HG02973 (cell line): ENCODE results near the gene ATG2B.

Source experiments
- ATAC-seq: cut with Tn5 transposase; IDR thresholded peaks from one replicate; pipeline ENCODE4 v1.9.1; 2021; ENCODE audit warnings: moderate library complexity; ENCODE audit not compliant: unreplicated experiment

ATG2B gene, protein sequence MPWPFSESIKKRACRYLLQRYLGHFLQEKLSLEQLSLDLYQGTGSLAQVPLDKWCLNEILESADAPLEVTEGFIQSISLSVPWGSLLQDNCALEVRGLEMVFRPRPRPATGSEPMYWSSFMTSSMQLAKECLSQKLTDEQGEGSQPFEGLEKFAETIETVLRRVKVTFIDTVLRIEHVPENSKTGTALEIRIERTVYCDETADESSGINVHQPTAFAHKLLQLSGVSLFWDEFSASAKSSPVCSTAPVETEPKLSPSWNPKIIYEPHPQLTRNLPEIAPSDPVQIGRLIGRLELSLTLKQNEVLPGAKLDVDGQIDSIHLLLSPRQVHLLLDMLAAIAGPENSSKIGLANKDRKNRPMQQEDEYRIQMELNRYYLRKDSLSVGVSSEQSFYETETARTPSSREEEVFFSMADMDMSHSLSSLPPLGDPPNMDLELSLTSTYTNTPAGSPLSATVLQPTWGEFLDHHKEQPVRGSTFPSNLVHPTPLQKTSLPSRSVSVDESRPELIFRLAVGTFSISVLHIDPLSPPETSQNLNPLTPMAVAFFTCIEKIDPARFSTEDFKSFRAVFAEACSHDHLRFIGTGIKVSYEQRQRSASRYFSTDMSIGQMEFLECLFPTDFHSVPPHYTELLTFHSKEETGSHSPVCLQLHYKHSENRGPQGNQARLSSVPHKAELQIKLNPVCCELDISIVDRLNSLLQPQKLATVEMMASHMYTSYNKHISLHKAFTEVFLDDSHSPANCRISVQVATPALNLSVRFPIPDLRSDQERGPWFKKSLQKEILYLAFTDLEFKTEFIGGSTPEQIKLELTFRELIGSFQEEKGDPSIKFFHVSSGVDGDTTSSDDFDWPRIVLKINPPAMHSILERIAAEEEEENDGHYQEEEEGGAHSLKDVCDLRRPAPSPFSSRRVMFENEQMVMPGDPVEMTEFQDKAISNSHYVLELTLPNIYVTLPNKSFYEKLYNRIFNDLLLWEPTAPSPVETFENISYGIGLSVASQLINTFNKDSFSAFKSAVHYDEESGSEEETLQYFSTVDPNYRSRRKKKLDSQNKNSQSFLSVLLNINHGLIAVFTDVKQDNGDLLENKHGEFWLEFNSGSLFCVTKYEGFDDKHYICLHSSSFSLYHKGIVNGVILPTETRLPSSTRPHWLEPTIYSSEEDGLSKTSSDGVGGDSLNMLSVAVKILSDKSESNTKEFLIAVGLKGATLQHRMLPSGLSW (N-terminal part only)

DNA sequence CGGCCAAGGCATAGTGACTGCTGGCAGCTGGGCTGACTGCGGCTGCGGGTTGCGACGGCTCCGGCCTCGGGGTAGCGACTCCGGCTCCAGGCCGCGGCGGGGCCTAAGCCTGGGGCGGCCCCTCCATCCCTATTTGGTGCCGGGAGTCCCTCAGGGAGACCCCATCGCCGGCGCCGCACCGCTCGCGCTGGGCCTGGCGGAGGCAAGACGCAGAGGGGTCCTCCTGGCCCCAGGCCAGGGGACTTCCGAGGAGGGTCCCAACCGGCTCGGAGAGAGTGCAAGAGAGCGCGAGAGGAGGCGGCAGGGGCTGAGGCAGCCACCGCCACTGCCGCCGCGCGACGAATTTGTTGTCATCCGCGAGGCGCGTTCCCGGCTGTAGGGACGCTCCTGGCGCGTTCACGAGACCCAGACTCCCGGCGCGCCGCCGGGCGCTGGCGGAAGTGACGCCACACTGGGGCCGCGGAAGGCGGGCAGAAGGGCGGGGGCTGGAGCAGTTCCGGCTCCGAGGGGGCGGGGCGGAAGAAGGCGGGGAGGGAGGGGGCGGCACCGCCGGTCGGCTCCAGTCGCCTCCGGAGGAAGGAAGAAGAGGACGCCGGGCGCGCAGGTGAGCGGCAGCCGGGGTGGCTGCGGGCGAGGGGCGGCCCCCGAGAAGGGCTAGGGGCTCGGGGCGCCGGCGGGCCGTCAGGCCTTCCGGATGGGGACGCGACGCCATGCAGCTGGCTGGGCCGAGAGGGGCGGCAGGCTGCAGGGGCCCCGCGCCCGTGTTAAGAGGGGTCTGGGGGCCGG, at the start of gene ATG2B, which contains the start of gene GSKIP:
Gene ATG2B, minus strand, starts transcription at position 377 of the 786 bp plus-strand sequence. Its CDS starts 365 bp downstream, at position 12.
Gene GSKIP, plus strand, starts transcription at position 562 of the 786 bp plus-strand sequence. CDS start 18,722 bp downstream, outside the sequence.
- ATAC-seq: peak; percentile 61

DNA sequence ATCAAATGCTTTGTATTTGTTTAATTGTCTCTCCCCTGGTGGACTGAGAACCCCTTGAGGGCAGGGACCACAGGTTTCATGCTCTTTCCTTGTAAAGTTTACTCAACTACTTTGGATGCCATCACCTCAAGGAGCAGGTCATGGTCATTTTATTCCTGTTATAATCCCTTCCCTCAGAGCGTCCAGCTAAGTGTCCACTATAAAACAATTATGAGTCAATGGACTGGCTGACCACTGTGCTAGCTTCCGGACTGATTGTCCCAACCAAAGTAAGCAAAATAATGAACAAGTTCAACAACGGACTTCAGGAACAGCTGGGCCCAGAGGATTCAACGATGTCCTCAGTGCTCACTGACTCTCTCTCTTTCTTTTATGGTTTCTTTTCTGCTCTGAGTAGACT, 47.0 kb upstream of the ATG2B start:
- ATAC-seq: no peak

DNA sequence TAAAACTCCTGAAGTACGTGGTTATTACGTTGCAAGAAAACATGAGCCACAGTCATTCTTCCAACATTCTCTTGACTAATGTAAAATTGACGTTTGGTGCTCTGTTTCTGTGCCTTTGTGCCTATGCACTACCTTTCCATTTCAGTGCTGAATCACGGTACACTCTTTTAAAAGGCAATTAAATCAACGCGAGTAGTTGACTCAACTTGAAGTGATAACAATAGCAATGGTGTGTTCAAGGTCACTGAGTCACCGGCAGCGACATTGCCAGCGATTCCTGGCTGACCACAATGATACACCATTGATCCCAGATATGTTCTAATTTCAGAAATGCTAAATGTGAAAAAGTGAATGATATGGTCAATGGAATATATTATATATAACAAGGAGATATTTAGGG, 46.6 kb upstream of the ATG2B start:
- ATAC-seq: no peak

DNA sequence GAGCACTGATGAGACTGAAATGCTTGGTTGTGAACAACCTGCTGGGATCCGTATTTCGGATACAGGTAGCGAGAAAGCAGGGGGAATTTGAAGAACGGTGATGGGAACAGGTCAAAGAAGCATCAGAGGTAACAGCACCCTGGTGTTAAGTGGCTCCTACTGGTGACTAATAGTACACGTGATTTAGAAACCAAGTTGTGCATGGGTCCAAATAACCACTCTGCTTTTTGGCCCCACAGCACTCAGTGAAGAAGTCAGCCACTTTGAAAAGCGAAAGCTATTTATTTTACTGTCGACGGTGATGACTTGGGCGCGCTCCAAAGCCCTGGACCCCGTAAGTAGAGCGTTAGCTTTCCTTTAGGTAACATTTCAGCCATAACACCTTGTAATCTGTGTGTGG, 45.5 kb upstream of the ATG2B start:
- ATAC-seq: no peak

DNA sequence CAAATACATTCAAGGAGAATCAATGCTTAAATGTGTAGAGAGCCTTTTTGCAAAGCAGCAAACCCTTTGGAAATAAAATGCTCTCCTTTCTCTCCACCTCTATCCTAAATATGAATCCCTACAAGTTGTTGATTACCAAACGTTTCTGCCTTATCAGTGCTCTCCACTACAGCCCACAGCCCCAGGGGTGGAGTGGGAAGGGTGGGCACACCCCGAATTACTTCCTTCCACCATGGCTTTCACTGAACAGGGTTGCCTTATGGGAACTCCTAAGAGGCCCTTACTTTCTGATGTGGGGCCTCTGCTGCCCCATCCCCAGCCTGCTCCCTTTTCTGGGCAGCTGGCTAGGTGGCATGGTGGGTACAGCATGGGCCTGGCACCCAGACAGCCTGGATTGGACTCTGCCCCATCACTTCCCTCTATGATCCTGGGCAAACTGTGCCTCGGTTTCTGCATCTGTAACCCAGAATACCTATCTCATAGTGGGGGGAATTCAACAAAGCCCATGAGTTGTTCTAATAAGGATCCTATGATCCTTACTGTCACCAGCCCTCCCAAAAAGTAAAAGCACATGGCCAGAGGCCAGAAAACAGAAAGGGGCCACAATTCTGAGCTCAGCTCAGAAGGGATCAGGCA, 44.9 kb upstream of the ATG2B start:
- no peak for ATAC-seq

DNA sequence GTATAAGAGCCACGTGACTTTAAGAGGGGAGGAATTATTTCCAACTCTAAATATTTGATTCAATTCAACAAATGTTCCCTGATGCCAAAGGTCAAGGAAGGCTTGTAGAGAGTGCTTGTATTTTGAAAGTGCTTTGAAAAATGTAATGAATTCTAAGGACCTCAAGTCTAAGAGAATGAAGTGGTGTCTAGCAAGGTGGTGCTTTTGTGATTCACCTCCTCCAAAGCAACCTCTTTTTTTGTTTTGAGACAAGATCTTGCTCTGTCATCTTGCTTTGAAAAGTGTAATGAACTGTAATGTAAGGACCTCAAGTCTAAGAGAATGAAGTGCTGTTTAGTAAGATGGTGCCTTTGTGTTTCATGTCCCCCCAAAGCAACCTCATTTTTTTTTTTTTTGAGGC, 42.5 kb upstream of the ATG2B start:
- no peak for ATAC-seq

DNA sequence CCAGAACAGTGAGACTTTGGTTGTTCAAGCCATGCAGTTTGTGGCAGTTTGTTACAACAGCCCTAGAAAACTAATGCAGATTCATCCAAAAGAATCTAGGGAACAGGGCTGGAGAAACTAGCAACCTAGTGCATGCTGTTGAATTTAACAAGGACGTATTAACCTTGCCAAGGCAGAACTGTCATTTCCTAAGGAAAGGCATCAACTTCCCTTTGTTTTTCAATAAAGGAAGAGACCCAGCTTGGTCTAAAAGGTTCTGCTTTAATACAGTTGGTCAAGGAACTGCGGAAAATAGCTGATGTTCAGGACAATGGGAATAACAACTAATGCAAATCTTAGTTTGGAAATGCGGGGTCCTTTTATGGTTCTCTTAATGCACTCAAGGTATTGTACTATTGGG, 40.3 kb upstream of the ATG2B start:
- no peak for ATAC-seq

DNA sequence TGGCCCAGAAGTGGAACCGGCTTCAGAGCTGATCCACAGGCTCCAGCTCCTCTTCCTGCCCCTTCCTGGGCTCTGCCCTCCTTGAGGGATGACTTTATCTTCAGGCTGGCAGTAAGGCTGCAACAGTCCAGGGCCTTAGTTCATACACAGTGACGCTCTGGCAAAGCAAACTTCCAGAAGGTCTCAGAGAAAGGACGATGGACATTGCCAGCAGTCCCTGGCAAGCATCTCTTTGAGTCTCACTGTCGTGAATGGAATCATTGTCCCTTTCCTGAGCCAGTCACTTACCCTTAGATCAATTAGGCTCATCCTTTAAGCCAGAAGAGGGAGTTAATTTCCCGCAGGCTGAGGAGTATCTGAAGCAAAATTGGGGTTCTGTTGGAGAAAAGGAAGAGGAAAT, 37.4 kb upstream of the ATG2B start:
- ATAC-seq: no peak

DNA sequence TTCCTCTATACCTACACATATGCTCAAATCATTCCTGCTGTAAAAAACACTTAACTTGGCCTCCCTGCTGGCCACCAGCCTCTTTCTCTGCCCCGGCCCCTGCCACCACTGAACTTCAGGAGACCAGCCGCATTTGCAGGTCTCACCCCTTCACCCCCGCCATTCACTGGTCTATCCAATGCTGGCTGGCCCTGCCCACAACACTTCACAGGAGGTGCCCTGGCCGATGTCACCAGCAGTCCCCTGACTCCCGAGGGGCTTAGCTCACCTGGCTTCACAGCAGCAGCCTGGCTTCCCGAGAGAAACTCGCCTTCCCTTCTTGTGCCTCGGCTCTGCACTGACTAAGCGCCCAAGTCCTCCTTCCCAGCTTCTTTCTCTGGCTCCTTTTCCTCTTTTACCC, 36.3 kb upstream of the ATG2B start:
- ATAC-seq: no peak

DNA sequence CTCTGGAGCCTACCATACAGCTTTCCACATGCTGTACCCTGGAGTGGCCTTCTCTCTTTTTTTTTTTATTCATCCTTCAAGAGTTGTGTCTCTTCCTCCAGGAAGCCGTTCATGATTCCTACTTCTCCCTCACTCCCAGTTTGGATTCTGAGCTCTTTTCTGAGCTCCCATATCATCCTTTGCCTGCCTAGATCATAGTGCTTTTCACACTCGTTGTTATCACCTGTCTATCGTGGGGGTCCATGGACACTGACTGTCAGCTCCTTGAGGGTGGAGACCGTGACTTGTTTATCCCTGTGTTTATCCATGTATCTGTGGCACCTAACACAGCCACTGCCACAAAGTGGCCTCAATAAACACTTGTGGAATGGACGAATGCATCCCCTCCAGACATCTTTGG, 35.8 kb upstream of the ATG2B start:
- no peak for ATAC-seq

DNA sequence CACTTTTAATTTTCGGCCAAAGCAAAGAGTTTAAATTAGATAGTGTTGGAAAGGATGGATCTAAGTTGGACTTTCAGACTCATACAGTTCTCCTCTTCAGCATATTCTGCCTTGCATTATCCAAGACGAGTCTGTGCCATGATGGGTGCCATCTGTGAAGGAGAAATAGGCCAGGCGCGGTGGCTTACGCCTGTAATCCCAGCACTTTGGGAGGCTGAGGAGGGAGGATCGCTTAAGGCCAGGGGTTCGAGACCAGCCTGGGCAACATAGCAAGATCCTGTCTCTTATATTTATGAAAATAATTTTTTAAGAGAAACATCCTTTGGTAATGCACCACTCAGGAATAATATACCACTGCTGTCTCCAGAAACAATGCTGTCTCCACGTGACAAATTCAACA, 35.3 kb upstream of the ATG2B start:
- no peak for ATAC-seq

DNA sequence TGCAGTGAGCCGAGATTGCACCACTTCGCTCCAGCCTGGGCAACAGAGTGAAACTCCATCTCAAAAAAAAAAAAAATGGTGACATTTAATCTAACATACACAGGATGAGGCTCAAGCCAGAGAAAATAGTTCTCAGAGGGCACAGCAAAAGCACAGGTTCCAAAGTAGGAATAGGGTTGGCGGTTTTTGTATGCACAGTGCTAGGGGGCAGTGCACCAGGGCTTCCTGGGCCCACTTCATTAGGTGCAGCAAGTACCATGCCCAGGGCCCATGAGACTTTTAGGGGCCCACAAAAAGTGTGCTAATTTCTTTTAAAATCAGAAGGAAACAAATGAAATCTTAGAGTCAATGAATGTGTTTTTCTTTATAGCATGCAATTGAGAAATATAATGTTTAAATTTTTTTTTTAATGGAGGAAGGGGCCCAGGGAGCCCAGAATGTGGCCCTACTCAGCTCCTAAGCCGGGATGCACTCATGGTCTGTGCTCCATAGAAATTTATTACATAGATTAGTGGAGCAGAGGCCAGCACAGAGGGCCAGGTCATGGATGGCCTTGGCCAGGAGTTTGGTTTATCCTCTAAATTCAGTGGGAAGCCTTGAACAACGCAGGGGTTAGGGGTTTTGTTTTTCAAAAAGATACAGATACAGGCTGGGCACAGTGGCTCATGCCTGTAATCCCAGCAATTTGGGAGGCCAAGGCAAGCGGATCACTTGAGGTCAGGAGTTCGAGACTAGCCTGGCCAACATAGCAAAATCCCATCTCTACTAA, 31.1 kb upstream of the ATG2B start:
- no peak for ATAC-seq

DNA sequence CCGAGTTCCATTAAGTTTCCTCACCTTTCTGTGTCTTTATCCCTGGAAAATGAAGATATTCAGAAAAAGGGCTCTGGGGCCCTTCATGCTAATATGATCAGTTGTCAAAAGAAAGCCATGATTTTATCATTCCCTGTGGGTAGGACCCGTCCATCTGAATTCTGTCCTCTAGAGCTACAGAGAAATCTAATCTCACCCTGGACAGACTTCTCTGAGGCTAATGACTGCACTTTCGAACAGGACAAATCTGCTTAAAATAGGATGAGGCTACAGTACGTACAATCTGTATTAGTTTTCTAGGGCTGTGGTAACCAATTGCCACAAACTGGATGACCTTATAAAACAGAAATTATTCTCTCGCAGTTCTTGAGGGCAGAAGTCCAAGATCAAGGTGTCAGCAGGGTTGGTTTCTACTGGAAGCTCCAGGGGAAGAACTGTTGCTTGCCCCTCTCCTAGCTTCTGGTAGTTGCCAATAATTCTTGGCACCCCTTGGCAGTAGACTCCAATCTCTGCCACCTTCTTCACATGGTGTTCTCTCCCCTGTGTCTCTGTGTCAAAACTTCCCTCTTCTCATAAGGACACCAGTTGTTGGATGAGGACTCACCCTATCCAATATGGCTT, 30.0 kb upstream of the ATG2B start:
- no peak for ATAC-seq

DNA sequence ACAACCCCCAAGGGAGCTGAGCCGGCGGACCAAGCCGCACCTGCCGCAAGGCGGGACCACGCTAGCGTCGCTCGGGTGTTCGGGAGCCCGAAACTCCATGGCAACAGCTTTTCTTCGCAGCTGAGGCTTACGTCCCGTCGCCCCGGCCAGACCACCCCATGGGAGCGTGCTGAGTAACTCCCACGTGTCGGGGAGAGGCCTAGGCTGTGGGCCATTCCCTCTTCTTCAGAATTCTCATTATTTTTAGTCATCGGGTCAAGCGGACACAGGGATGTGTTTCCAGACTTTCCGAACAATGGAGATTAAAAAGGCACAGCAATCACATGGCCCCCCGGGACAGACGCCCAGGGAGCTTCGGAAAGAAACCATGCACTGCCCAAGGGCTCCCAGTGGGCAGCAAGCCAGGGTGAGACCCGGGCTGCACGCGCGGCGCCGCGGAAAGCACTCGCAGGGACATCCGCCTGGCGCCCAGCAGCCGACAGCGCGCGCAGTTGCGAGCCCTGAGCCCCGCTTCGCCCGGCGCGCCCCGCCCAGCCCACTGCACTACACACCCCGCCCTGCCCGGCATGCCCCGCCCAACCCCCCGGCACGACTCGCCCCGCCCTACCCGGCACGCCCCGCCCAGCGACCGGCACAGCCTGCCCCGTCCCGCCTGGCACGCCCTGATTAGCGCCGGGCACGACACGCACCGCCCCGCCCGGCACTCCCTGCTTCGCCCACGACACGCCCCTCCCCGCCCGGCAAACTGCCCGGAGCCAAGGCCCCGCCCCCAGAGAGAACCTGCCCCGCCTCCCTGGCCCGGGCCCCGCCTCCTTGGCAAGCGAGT, 28.4 kb upstream of the ATG2B start:
- peak; percentile 80 for ATAC-seq

DNA sequence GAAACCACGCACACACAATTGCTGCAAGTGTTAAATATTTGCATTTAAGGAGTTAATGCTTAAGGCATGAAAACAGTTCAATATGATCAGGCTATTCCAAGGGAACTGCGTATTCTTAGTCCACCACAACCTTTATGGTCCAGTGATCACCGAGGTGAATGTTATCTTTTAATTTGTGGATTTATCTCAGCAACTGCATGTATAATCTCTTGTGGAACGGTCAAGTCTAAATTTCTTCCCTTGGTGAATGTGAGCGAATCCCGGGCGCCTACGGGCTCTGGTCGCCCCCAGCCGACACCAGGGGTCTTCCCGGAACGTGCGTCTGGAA, 27.8 kb upstream of the ATG2B start:
- no peak for ATAC-seq

DNA sequence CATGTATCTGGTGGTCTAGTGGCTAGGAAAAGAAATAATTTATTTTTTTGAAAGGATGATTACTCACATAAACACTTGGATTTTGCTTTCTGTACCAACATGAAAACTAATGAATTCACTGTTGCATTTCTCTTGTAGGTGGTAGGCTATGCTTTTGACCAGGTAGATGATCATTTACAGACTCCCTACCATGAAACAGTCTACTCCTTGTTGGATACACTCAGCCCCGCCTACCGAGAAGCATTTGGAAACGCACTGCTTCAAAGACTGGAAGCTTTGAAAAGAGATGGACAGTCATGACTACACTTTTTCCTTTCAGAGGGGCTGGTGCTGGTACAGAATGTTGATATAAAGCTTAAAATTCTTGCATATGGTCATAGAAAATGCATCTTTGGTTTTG, 22.2 kb upstream of the ATG2B start:
- no peak for ATAC-seq

DNA sequence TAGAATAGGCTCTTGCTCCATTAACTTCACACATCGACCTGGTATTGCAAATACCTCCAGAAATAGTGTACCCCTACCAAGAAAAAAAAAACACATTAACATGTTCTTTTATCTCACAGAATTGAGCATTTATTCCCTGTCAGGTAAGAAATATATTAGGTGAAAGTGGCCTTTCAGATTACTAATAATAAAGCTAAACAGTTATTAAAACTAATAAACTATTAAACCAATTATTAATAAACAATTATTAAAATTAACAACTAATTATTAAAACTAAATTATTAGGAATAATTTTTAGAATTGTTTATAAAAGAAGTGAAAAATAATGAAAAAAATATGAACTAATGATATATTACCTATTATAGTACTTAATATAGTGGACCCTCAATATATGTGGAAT, 21.6 kb upstream of the ATG2B start:
- ATAC-seq: no peak

DNA sequence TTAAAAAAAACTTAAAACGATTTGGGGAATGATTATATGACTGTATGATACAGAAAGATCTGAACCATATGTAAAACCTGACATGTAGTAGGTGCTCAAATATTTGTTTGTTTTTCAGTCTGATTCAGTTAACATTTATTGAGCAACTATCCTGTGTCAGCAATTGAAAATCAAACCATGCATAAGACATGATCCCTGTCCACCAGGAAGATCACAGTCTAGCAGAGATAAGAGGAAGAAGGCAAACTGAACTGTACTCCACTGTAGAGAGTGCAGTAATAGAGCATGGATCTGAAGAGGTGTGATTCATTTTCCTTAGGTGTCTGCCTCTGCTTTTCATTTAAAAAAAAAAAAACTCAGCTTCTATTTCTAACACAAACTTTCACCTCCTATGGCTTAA, 20.9 kb upstream of the ATG2B start:
- ATAC-seq: no peak
